GDM1 (cell line): ENCODE results near the gene FNBP1.
"Not testable (repeated sequence)": the region's sequence is repeated elsewhere in the genome, so short reads cannot be mapped to it uniquely, and the experiment has no call there.

Experiments used
- DNase-seq: peaks from one replicate; lab custom pipeline; 2025; lab: John Stamatoyannopoulos, UW

FNBP1 gene

DNA sequence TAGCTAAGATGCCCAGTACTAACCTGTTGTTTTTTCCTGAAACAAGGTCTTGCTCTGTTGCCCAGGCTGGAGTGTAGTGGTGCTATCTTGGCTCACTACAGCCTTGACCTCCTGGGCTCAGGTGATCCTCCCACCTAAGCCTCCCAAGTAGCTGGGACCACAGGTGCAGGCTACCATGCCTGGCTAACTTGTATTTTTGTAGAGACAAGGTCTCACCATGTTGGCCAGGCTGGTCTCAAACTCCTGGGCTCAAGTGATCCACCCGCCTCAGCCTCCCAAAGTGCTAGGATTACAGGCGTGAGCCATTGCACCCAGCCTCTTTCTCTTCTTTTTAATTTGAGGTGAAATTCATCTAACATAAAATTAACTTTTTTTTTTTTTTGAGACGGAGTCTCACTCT, 21.1 kb downstream of the FNBP1 start:
- not testable (repeated sequence) for DNase-seq

DNA sequence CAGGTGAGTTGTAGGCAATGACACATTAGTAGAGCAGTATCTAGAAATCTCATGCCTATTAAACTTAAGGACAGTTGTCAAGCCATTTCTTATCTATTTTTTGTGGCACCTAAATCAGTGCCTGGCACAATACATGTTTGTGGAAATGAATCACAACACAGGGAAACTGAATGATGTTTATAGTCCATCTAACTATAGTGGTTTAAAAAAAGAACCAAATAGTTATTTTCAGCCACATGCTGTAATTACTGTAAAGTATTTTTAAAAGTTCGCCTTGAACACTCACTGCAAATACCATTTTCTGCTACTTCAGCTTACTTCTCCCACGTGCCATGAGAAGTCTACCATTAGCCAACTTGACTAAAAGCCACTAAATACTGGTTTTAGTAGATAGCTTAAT, 21.9 kb downstream of the FNBP1 start:
- DNase-seq = no peak

- DNase-seq = no peak
Observed at GRCh38 chr9:130020618-130021017, 22.4 kb downstream of the FNBP1 start.

DNA sequence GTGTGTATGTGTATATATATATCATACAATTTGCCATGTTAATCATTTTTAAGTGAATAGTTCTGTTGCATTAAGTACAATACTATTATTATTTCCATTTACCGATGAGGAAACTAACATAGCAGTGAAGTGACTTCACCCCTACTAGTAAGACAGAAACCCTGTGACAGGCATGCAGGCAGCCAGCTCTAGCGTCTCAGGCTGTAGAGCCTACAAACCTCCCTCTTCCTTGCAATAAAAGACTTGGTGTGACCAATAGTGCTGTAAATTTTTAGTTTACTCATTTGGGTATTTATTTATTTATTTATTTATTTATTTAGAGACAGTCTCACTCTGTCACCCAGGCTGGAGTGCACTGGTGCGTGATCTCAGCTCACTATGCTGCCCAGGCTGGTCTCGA, 24.7 kb downstream of the FNBP1 start:
- DNase-seq = no peak

DNA sequence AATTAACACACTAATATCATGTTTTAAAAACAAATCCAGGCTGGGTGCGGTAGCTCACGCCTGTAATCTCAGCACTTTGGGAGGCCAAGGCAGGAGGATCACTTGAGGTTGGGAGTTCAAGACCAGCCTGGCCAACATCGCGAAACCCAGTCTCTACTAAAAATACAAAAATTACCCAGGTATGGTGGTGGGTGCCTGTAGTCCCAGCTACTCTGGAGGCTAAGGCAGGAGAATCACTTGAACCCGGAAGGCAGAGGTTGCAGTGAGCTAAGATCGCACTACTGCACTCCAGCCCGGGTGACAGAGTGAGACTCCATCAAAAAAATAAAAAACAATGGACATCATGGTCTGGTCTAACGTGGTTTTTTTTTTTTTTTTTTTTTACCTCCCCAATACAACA, 25.5 kb downstream of the FNBP1 start:
- DNase-seq = not testable (repeated sequence)

DNA sequence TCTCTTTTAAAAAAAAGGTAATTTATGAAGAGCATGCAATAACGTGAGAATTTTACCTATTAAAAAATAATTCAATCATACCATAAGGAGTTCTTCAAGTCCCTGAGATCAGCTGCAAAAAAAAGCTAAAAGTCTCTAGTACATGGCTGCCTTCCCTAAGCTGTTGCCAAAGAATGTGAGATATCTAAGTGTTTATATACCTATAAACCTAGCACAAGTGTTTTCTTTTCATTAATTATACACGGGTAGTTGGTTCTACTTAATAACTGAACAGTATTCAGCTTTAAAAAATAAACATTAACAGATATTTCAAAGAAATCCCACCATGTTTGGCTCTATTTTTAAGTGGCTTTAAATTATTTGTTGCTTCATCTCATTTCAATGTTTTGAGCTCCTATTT, 25.9 kb downstream of the FNBP1 start:
- no peak for DNase-seq

DNA sequence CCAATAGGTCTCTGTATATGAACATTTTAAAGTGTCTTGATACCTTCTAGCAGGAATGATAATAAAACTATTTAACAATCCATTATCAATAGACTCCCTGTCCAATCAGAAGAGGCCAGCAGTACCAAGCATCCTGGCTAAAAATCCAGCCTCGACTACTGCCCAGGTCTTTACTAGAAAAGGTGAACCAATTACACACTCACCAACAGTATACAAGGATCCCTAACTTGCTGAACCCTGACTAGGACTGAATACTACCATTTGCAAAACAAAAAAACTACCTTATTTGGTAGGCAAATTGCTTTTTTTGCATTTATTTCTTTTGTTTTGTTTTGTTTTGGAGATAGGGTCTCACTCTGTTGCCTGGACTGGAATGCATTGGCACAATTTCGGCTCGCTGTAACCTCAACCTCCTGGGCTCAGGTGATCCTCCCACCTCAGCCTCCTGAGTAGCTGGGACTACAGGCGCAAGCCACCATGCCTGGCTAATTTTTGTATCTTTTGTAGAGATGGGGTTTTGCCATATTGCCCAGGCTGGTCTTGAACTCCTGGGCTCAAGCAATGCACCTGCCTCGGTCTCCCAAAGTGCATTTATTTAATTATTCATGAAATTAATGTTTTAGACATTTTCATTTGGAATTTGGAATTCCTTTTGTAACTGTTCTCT, 27.5 kb downstream of the FNBP1 start:
- no peak for DNase-seq

DNA sequence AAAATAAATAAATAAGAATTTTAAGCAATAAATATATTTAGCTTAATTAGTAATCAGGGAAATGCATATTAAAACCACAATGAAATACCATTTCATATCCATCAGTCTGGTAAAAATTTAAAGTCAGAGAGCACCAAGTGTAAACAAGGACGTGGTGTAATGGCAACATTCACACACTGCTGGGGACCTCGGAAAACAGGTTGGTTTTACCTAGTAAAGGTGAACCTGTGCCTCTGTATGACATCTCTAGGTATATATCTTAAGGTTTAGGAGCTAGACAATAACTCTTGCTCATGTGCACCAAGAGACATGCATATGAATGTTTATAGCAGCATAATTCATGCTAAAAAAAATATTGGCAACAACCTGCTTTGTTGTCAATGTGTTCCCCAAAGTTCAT, 29.7 kb downstream of the FNBP1 start:
- no peak for DNase-seq

DNA sequence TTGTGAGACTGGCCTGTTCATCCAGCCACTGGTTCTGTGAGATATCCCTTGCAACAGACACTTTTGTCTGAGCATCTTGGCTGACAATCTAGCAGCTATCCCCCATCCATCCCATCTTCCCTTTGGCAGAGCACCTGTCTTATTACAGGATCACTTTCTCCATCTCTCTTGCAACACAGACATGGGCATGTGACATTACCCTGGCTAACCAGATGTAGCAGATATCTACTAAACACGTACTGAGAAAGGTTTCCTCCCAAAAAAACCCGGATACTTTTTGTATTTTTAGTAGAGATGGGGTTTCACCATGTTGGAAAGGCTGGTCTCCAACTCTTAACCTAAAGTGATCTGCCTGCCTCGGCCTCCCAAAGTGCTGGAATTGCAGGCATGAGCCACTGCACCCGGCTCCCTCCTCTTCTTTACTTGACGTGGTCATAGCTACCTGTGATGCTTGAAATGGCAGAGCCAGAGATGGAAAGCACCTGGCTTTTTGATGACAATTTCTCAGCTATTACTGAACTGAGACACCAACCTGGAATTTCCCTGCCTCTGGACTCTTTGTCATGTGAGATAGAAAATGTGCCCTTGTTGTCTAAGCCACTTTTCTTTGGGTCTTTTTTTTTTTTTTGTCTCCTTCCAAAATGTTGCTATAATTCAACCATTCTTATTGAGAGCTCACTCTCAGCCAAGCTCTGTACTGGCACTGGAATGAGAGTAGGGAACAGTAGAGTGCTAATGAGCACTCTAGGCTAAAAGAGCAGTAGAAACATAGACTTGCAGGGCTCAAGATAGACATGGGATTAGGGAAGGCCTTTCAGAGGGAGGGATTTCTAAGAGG, 32.6 kb downstream of the FNBP1 start:
- no peak for DNase-seq

DNA sequence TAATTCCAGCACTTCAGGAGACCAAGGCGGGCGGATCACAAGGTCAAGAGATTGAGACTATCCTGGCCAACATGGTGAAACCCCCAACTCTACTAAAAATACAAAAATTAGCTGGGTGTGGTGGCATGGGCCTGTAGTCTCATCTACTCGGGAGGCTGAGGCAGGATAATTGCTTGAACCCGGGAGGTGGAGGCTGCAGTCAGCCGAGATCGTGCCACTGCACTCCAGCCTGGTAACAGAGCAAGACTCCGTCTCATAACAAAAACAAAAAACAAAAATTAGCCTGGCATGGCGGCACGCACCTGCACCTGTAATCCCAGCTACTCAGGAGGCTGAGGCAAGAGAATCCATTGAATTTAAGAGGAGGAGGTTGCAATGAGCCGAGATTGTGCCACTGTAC, 33.4 kb downstream of the FNBP1 start:
- DNase-seq = not testable (repeated sequence)

DNA sequence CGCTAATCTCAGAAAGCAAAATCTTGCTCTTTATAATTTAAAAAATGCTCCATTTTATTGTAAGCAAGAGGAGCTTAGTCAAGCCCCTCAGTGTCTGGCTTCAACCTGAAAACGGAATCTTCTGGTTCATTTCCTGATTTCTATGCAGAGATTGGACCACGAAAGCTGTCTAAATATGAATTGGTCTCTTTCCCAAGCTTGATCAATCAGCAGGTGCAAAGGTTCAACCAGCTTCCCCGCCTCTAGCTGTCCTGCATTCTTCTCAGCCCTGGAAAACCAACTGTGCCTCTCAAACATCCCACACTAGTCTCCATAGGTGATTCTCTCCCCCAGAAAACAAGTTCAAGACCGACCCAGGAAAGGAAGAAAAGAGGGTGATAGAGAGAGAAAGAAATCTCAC, 34.5 kb downstream of the FNBP1 start:
- no peak for DNase-seq

DNA sequence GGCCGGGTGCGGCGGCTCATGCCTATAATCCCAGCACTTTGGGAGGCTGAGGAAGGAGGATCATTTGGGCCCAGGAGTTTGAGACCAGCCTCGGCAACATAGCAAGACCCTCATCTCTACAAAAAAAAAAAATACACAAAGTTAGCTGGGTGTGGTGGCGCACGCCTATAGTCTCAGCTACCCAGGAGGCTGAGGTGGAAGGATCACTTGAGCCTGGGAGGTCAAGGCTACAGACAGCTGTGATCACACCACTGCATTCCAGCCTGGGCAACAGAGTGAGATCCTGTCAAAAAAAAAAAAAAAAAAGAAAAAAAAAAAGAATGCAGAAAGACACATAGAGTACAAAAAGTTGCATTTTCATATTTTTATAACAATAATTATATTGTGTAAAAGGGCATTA, 36.0 kb downstream of the FNBP1 start:
- DNase-seq = not testable (repeated sequence)

DNA sequence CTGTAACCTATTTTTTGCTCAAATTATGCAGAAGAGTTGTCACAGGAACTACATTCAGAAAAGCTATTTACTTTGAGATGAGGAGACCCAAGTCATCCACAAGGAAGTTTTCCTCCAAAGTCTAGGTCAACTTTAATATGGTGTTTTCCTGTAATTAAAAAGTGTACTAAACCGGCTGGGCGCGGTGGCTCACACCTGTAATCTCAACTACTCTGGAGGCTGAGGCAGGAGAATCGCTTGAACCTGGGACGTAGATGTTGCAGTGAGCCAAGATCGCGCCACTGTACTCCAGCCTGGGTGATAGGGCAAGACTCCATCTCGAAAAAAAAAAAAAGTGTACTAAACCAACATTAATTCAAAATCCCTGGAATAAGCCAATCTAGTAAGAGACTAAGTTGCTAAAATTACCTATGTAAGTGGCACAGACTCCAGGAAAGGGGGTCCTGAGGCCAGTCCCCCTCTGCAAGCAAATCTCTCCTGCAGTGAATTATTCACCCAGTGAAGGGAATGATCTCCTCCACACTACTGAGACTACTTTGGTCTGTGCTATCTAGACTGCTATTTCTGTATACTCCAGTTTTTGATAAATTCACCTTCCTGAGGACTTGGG, 38.9 kb downstream of the FNBP1 start:
- DNase-seq = no peak

DNA sequence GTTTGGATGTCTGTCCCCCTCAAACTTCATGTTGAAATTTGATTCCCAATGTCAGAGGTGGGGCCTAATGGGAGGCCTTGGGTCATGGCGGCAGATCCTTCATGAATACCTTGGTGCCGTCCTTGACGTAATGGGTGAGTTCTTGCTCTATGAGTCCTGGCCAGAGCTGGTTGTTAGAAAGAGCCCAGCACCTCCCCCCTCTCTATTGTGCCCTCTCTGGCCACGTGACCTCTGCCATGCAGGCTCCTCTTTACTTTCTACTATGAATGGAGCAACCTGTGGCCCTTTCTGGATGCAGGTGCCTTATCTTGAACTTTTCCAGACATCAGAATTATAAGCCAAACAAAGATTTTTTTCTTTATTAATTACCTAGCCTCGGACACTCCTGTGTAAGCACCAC, 40.7 kb downstream of the FNBP1 start:
- DNase-seq = no peak

- no peak for DNase-seq
Observed at GRCh38 chr9:130001190-130001589, 41.8 kb downstream of the FNBP1 start.

- DNase-seq = no peak
Observed at GRCh38 chr9:129999141-129999510, 43.9 kb downstream of the FNBP1 start.

DNA sequence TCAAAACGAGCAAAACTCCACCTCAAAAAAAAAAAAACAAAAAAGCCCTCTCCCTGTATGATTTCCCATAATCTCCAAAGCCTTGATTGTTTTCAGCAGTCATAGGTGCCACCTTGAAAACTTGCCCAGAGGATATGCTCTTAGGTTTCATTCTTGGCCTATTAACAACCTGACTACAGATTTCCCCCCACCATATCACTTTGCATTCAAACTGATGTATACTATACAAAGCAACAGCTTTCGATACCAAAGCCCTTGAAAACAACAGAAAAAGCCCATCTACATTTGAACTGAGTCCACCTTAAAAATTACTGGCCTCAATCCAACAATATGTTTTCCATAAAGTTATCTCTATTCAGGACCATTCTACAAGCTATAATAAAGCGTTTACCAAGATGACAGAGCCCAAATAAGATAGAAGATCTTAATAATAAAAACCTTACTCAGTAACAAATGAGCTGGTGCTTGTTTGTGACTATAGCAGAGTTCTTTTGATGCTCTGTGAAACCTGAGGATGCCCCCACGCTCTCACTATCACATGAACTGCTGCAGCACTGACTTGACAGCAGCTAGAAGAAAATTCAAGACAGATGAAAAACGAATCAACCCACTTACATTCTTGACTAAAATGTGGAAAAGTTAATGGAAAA, 44.4 kb downstream of the FNBP1 start:
- no peak for DNase-seq

GRCh38 chr9:129997706-129998105, 45.3 kb downstream of the FNBP1 start:
- DNase-seq = not testable (repeated sequence)

DNA sequence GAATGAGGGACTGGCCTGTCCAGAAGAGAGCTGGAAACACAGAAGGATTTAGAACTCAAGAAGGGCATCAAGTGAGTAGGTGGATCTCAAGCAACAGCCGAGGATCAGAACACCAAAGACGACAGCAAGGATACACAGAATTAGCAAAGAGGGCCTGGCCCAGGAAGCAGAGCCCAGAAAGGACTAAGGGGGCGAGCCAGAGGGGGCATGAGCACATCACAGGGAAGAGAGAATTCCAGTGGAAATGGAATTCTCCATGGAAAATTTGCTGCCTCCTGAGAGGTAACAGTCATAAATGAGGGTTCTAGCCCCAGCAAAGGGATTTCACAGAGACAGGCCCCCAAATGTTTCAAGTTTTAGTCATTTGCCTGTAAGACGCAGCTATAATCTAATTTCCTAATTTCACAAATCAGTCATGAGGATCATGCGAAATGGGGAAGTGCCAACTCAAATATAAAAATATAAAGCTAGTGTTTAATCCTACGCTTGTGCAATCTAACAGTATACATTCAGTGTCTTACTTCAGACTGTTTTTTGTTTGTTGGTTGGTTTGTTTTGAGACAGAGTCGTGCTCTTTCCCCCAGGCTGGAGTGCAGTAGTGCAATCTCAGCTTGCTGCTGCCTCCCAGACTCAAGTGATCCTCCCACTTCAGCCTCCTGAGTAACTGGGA, 46.7 kb downstream of the FNBP1 start:
- DNase-seq = no peak

DNA sequence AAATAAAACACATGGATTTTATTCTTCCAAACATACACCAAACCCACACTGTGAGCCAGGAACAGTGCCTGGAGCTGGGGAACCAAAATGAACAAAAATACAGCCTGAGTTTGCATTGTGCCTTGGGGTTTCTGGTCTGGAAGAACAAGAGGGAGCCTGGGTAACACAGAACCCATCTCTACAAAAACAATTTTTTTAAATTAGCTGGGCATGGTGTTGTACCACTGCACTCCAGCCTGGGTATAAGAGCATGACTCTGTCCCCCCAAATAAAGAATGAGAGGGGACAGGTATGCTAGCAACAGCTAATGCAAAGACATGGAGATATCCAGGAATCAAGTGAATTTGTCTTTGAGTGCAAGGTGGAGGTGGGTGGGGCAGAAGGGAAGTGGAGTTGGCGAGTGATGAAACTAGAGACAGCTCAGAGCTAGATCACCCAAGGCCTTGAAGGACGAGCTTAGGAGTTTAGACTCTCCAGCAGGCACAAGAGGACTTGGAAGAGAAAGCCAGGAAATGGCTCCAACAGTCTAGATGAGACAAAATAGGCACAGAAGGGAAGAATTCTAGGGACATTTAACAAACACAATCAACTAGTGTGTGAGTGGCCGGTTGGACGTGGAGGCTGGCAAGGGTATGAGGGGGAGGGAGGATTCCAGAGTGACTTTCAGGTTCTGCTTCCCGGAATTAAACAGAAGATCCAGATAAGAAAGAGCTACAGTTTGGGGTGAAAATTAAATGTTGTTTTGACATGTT, 47.4 kb downstream of the FNBP1 start:
- DNase-seq = no peak

DNA sequence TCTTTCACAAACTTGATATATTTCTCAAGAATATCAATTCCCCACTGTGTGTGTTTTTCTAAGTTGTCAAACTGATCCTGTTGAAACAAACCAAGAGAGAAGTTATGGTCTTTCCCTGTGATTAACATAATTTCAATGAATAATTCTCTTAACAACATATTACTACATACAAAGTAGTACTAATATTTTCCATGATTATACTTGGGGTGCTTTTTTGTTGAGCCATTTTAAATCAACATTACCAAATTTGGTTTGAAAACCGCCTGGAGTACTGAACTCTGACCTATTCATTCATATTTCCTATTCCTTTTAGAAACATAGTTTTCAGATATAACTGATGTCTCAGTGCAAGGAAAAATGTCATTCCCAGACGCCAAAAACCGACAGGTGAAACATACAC, 48.1 kb downstream of the FNBP1 start:
- no peak for DNase-seq
